HFFc6 (cell line): ENCODE measurements around the gene TAF8. TPM values are rescaled to one million over a fixed set of nuclear protein-coding genes. Genes with fewer than 3 reads are reported as not detected.
A peak's percentile ranks its signal among the peaks of the same experiment; 100 is the strongest.
"Not testable (repeated sequence)": the region's sequence is repeated elsewhere in the genome, so short reads cannot be mapped to it uniquely, and the experiment has no call there.

Experiments
- DNase-seq: peaks from one replicate; pipeline ENCODE4 v3.0.0-alpha.2; 2018
- H3K27ac Mint-ChIP-seq: 2 replicates; pipeline ENCODE4 v1.8.0; 2020; ENCODE audit warnings: mild to moderate bottlenecking, mixed read lengths
- H3K27me3 Mint-ChIP-seq: 2 replicates; pipeline ENCODE4 v1.8.0; 2021; ENCODE audit warnings: mild to moderate bottlenecking, moderate library complexity, mixed read lengths; ENCODE audit not compliant: insufficient read depth
- H3K36me3 Mint-ChIP-seq: 2 replicates; pipeline ENCODE4 v1.8.0; 2021; ENCODE audit warnings: low read depth, mixed read lengths
- H3K4me1 Mint-ChIP-seq: 2 replicates; pipeline ENCODE4 v1.8.0; 2020; ENCODE audit warnings: low read depth, mixed read lengths
- H3K4me3 Mint-ChIP-seq: 2 replicates; pipeline ENCODE4 v1.8.0; 2020; ENCODE audit warnings: mild to moderate bottlenecking, moderate library complexity, mixed read lengths
- H3K9me3 Mint-ChIP-seq: 2 replicates; pipeline ENCODE4 v1.8.0; 2020; ENCODE audit warnings: mild to moderate bottlenecking, mixed read lengths
- CTCF ChIP-seq: fragments of 200-600 bp; sonication (generic); IDR thresholded peaks from 2 replicates; pipeline ENCODE4 v1.5.0; 2021; ENCODE audit warnings: antibody characterized with exemption, mild to moderate bottlenecking
- long read RNA-seq: library from polyadenylated mRNA; unstranded; transcript quantifications from one replicate; pipeline ENCODE4 v2.0.0, GENCODE V29; 2019
- total RNA-seq, 6 experiments: library from RNA; stranded (reverse); fragmentation: NEBNext Ultra II Directional; extraction: Animal tissue kit (Norgen Biotek cat#: 25700); gene quantifications; 2 replicates in 1 of 6; 3 replicates in 5 of 6; pipeline ENCODE4 v1.2.3, GENCODE V29; 2021

The TAF8 gene
- total RNA-seq = 10 to 100 TPM; 14.9 to 19.0 (median 16.0) TPM
- long read RNA-seq, partial matches to known transcripts = 2 of 4 reads
- long read RNA-seq, other reads (novel, unspliced or antisense) = 1 of 4 reads

GRCh38 chr6:42050297-42051267 lies at the start of gene TAF8:
TAF8 (plus strand) TSS chr6:42050524; CDS start chr6:42050542, 18 bp downstream.
- Mint-ChIP-seq H3K4me3 (peak within 1 kb of the TSS; percentile 99), H3K36me3 (peaks cover 4% of the 10 kb centered on the region; the same call in 1 of the 2 replicates), H3K4me1 (peaks cover 35% of the 10 kb centered on the region), H3K27me3 (peaks cover 4% of the 10 kb centered on the region; the same call in 1 of the 2 replicates), H3K9me3 (no peaks in the 10 kb centered on the region), H3K27ac (peak within 1 kb of the TSS; percentile 98)
- peak; percentile 17; the same call in 1 of the 2 replicates for TF ChIP-seq CTCF
- peak; percentile 91 for DNase-seq

- Mint-ChIP-seq H3K36me3 (no peaks in the 10 kb centered on the region), H3K27me3 (peaks cover 1% of the 10 kb centered on the region), H3K4me1 (no peaks in the 10 kb centered on the region), H3K9me3 (no peaks in the 10 kb centered on the region), H3K27ac (no peak overlapping the region), H3K4me3 (no peak overlapping the region)
- no peak for DNase-seq
- TF ChIP-seq CTCF = no peak
These were observed 48.8 kb upstream of the TAF8 start for GRCh38 chr6:42001506-42001905.

GRCh38 chr6:42003658-42004057 lies 46.7 kb upstream of the TAF8 start:
- H3K9me3 Mint-ChIP-seq, H3K27me3 Mint-ChIP-seq, H3K27ac Mint-ChIP-seq, H3K4me1 Mint-ChIP-seq, H3K4me3 Mint-ChIP-seq, DNase-seq, H3K36me3 Mint-ChIP-seq: not testable (repeated sequence)

GRCh38 chr6:42007286-42008137 lies 42.8 kb upstream of the TAF8 start:
- Mint-ChIP-seq H3K27ac (no peak overlapping the region), H3K9me3 (no peaks in the 10 kb centered on the region), H3K4me3 (no peak overlapping the region), H3K27me3 (peaks cover 9% of the 10 kb centered on the region), H3K36me3 (no peaks in the 10 kb centered on the region), H3K4me1 (peaks cover under 1% of the 10 kb centered on the region)
- DNase-seq = no peak
- TF ChIP-seq CTCF = no peak

- not testable (repeated sequence) for H3K36me3 Mint-ChIP-seq, H3K4me1 Mint-ChIP-seq, H3K27ac Mint-ChIP-seq, DNase-seq, H3K27me3 Mint-ChIP-seq, H3K4me3 Mint-ChIP-seq, H3K9me3 Mint-ChIP-seq
These were observed 42.2 kb upstream of the TAF8 start for GRCh38 chr6:42008138-42008528.

GRCh38 chr6:42009844-42010184 lies 40.5 kb upstream of the TAF8 start:
- TF ChIP-seq CTCF = no peak
- no peak overlapping the region for H3K27ac Mint-ChIP-seq
- H3K36me3 Mint-ChIP-seq = no peaks in the 10 kb centered on the region
- peaks cover 13% of the 10 kb centered on the region for H3K4me1 Mint-ChIP-seq
- no peak overlapping the region for H3K4me3 Mint-ChIP-seq
- DNase-seq = no peak
- no peaks in the 10 kb centered on the region for H3K9me3 Mint-ChIP-seq
- peaks cover 9% of the 10 kb centered on the region for H3K27me3 Mint-ChIP-seq
